ENCODE measurements around the gene SURF2.

DNA sequence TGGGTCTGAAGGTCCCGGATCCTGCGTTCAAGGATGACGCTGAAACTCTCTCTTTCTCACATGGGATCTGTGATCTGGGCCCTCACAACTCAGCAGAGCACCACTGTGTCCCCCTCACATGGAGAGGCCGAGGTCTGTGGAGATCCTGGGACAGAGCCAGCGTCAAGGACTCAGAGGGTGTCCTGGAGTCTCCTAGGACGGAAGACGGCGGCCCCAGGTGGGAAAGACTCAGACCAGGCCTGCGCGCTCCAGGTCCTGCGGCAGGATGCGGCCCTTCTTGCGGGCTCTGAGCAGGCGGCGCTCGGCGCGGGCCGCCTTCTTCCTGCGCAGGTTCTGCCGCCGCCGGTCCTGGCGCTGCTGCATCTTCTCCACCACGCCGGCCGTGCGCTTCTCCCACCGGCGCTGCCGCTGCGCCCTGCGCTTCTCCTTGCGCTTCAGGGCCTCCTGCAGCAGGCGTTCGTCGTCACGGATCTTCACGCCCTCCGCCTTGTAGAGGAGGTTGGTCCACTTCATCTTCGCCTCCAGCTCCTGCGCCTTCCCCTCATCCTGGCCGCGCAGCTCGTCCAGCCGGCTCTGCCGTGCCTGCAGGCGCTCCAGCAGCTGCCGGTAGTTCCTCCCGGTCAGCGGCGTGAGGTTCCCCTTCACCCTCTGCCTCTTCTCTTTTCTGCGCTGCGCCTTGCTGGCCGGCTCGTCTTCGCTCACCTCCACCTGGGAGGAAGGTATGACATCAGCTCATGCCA, 24.5 kb upstream of the SURF2 start:
- TF ChIP-seq ZBTB7A (IDR thresholded peaks at IDR 0.05; ENCODE audit: low read depth): no peak
- no peak for TF ChIP-seq RAD21 (IDR thresholded peaks at IDR 0.05; ENCODE audit: low read depth)
- TF ChIP-seq, protein P1, sequence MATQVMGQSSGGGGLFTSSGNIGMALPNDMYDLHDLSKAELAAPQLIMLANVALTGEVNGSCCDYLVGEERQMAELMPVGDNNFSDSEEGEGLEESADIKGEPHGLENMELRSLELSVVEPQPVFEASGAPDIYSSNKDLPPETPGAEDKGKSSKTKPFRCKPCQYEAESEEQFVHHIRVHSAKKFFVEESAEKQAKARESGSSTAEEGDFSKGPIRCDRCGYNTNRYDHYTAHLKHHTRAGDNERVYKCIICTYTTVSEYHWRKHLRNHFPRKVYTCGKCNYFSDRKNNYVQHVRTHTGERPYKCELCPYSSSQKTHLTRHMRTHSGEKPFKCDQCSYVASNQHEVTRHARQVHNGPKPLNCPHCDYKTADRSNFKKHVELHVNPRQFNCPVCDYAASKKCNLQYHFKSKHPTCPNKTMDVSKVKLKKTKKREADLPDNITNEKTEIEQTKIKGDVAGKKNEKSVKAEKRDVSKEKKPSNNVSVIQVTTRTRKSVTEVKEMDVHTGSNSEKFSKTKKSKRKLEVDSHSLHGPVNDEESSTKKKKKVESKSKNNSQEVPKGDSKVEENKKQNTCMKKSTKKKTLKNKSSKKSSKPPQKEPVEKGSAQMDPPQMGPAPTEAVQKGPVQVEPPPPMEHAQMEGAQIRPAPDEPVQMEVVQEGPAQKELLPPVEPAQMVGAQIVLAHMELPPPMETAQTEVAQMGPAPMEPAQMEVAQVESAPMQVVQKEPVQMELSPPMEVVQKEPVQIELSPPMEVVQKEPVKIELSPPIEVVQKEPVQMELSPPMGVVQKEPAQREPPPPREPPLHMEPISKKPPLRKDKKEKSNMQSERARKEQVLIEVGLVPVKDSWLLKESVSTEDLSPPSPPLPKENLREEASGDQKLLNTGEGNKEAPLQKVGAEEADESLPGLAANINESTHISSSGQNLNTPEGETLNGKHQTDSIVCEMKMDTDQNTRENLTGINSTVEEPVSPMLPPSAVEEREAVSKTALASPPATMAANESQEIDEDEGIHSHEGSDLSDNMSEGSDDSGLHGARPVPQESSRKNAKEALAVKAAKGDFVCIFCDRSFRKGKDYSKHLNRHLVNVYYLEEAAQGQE (IDR thresholded peaks at IDR 0.05; ENCODE audit: low read depth): no peak
- TF ChIP-seq TEAD4 (IDR thresholded peaks at IDR 0.05): no peak
- TF ChIP-seq CREB1 (IDR thresholded peaks at IDR 0.05; ENCODE audit: low read depth): no peak
- no peak for TF ChIP-seq TAF1 (IDR thresholded peaks at IDR 0.05; ENCODE audit: low read depth)
- TF ChIP-seq, protein P2, sequence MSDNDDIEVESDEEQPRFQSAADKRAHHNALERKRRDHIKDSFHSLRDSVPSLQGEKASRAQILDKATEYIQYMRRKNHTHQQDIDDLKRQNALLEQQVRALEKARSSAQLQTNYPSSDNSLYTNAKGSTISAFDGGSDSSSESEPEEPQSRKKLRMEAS (IDR thresholded peaks at IDR 0.05): no peak
- TF ChIP-seq, protein P3, sequence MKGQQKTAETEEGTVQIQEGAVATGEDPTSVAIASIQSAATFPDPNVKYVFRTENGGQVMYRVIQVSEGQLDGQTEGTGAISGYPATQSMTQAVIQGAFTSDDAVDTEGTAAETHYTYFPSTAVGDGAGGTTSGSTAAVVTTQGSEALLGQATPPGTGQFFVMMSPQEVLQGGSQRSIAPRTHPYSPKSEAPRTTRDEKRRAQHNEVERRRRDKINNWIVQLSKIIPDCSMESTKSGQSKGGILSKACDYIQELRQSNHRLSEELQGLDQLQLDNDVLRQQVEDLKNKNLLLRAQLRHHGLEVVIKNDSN (IDR thresholded peaks at IDR 0.05): no peak
- no peak for TF ChIP-seq YY1 (IDR thresholded peaks at IDR 0.05; ENCODE audit: low read depth)

All from Ishikawa (cell line).